Liver (tissue), 9 donors: ENCODE results near the gene ANKRD61. TPM values are rescaled to one million over a fixed set of nuclear protein-coding genes. Genes with fewer than 3 reads are reported as not detected.

Source experiments
- DNase-seq: peaks from one replicate; pipeline ENCODE4 v3.0.0-alpha.2; 2017; ENCODE audit warnings: low spot score
- H3K27ac ChIP-seq, 2 donors: one replicate each; pipeline ENCODE4 v1.7.0; 2013; ENCODE audit warnings: inconsistent platforms in 2 of 2, low read length in 2 of 2, control low read depth in 1 of 2, low read depth in 1 of 2, mild to moderate bottlenecking in 1 of 2
- H3K27me3 ChIP-seq, 4 donors: one replicate each; pipeline versions ENCODE4 v1.6.1 to v1.7.0; 2013; ENCODE audit warnings: low read length in 3 of 4, inconsistent platforms in 1 of 4, mild to moderate bottlenecking in 1 of 4, moderate library complexity in 1 of 4; ENCODE audit not compliant: control insufficient read depth in 4 of 4, insufficient read depth in 4 of 4
- H3K36me3 ChIP-seq, 4 donors: one replicate each; pipeline versions ENCODE4 v1.6.1 to v1.7.0; 2013; ENCODE audit warnings: low read length in 3 of 4, mild to moderate bottlenecking in 3 of 4, low read depth in 1 of 4, moderate library complexity in 1 of 4; ENCODE audit not compliant: control insufficient read depth in 4 of 4, insufficient read depth in 3 of 4
- H3K4me1 ChIP-seq, 4 donors: one replicate each; pipeline versions ENCODE4 v1.6.1 to v1.7.0; 2013; ENCODE audit warnings: low read length in 3 of 4, mild to moderate bottlenecking in 3 of 4, moderate library complexity in 1 of 4; ENCODE audit not compliant: control insufficient read depth in 4 of 4, insufficient read depth in 4 of 4
- H3K4me3 ChIP-seq, 3 donors: one replicate each; pipeline versions ENCODE4 v1.6.1 to v1.7.0; 2013; ENCODE audit warnings: low read length in 3 of 3, control low read depth in 1 of 3, low read depth in 1 of 3, mild to moderate bottlenecking in 1 of 3
- H3K9ac ChIP-seq, 2 donors: one replicate each; pipeline ENCODE4 v1.7.0; 2013; ENCODE audit warnings: low read length in 2 of 2, mild to moderate bottlenecking in 2 of 2, moderate library complexity in 2 of 2, control low read depth in 1 of 2, low read depth in 1 of 2
- H3K9me3 ChIP-seq, 4 donors: one replicate each; pipeline versions ENCODE4 v1.6.1 to v1.7.0; 2013; ENCODE audit warnings: low read length in 3 of 4; ENCODE audit not compliant: control insufficient read depth in 4 of 4
- EGR1 ChIP-seq, 2 donors: IDR thresholded peaks; 2 replicates each; pipeline ENCODE4 v1.6.1; 2016 to 2018; ENCODE audit warnings: antibody characterized with exemption in 2 of 2, low read depth in 2 of 2
- FOXA1 ChIP-seq: IDR thresholded peaks from 2 replicates; pipeline ENCODE4 v1.6.1; 2016; ENCODE audit warnings: antibody characterized with exemption
- FOXA2 ChIP-seq: IDR thresholded peaks from 2 replicates; pipeline ENCODE4 v1.6.1; 2016; ENCODE audit warnings: antibody characterized with exemption
- GABPA ChIP-seq, 2 donors: IDR thresholded peaks in 1 of 2; conservative IDR thresholded peaks in 1 of 2; 2 replicates each; pipeline ENCODE4 v1.6.1; 2016; ENCODE audit warnings: antibody characterized with exemption in 2 of 2, mild to moderate bottlenecking in 1 of 2, moderate library complexity in 1 of 2
- HNF4A ChIP-seq, 2 donors: conservative IDR thresholded peaks; 2 replicates each; pipeline ENCODE4 v1.6.1; 2016; ENCODE audit warnings: antibody characterized with exemption in 2 of 2, mild to moderate bottlenecking in 2 of 2
- HNF4G ChIP-seq: IDR thresholded peaks from 2 replicates; pipeline ENCODE4 v1.6.1; 2016; ENCODE audit warnings: antibody characterized with exemption
- JUND ChIP-seq, 2 donors: IDR thresholded peaks; 2 replicates each; pipeline ENCODE4 v1.6.1; 2016; ENCODE audit warnings: antibody characterized with exemption in 2 of 2
- MAX ChIP-seq: IDR thresholded peaks from 2 replicates; pipeline ENCODE4 v1.6.1; 2016; ENCODE audit warnings: antibody characterized with exemption
- NR2F2 ChIP-seq: IDR thresholded peaks from 2 replicates; pipeline ENCODE4 v1.6.1; 2016; ENCODE audit warnings: antibody characterized with exemption
- RAD21 ChIP-seq, 2 donors: IDR thresholded peaks; 2 replicates each; pipeline ENCODE4 v1.6.1; 2016; ENCODE audit warnings: antibody characterized with exemption in 2 of 2, mild to moderate bottlenecking in 2 of 2
- REST ChIP-seq: IDR thresholded peaks from 2 replicates; pipeline ENCODE4 v1.6.1; 2016; ENCODE audit warnings: antibody characterized with exemption, mild to moderate bottlenecking
- RXRA ChIP-seq, 2 donors: IDR thresholded peaks; 2 replicates each; pipeline ENCODE4 v1.6.1; 2017 to 2018; ENCODE audit warnings: antibody characterized with exemption in 2 of 2, mild to moderate bottlenecking in 1 of 2
- SP1 ChIP-seq: IDR thresholded peaks from 2 replicates; pipeline ENCODE4 v1.6.1; 2018; ENCODE audit warnings: antibody characterized with exemption, mild to moderate bottlenecking
- TAF1 ChIP-seq: conservative IDR thresholded peaks from 2 replicates; pipeline ENCODE4 v1.6.1; 2016; ENCODE audit warnings: antibody characterized with exemption, mild to moderate bottlenecking
- YY1 ChIP-seq: IDR thresholded peaks from 2 replicates; pipeline ENCODE4 v1.6.1; 2016; ENCODE audit warnings: antibody characterized with exemption, mild to moderate bottlenecking
- WGBS: extraction: QIAGEN DNeasy Blood & Tissue Kit; methylation state at CpG from one replicate; pipeline ENCODE4 v1.1.7; 2013; 5-methylcytosine and 5-hydroxymethylcytosine counted together
- polyA plus RNA-seq, 2 donors: library from polyadenylated mRNA; stranded (reverse) in 1 of 2; unstranded in 1 of 2; fragments of 200-250 nt in 1 of 2; fragments of >200 nt in 1 of 2; fragmentation: Nextera tagmentation in 1 of 2; extraction: Ambion mirVana in 1 of 2; gene quantifications; one replicate each; pipeline versions ENCODE4 v1.2.1 to v1.2.3, GENCODE V29; 2013 to 2015
- total RNA-seq, 2 donors: library from RNA; depleted of rRNA; stranded (reverse); fragments of >200 nt; gene quantifications; one replicate each; pipeline ENCODE4 v1.2.3, GENCODE V29; 2014
- TF ChIP-seq, protein P1 (sequence below): IDR thresholded peaks from 2 replicates; pipeline ENCODE4 v1.6.1; 2016; ENCODE audit warnings: antibody characterized with exemption
- TF ChIP-seq, protein P2 (sequence below): fragments of 150-350 bp; IDR thresholded peaks from 2 replicates; pipeline ENCODE4 v1.5.1; 2017; ENCODE audit warnings: improper control_type of control experiment, low read depth, low read length; ENCODE audit not compliant: missing input control
- TF ChIP-seq, protein P3 (sequence below): IDR thresholded peaks from 2 replicates; pipeline ENCODE4 v1.6.1; 2016; ENCODE audit warnings: antibody characterized with exemption
- donor health status: healthy.
- donor health status: healthy.
- donor health status: healthy.
- donor health status: healthy.
- donor health status: healthy.

Gene ANKRD61
- total and polyA plus RNA-seq, 4 donors, result 0.08 to 0.42 TPM; not detected in 2

- H3K9ac ChIP-seq, result no peak overlapping the region
- no peaks in the 10 kb centered on the region for H3K27me3 ChIP-seq
Observed at GRCh38 chr7:6035686-6036085, 4.5 kb downstream of the ANKRD61 start.

More at GRCh38 chr7:6035686-6036085, 4.5 kb downstream of the ANKRD61 start:
- H3K36me3 ChIP-seq, result peaks cover 11 to 63% (median 44%) of the 10 kb centered on the region in 4 donors
- peaks cover 0 to 3% (median 0%) of the 10 kb centered on the region in 4 donors for H3K4me1 ChIP-seq
- 91% methylated on average over 13 of the region's 13 CpGs for WGBS
- no peaks in the 10 kb centered on the region for H3K9me3 ChIP-seq
- H3K4me3 ChIP-seq, result no peak overlapping the region
- no peak for DNase-seq
- H3K27ac ChIP-seq, result no peak overlapping the region
- no peak for TF ChIP-seq NR2F2
- no peak for TF ChIP-seq RAD21 (IDR thresholded peaks at IDR 0.05)
- TF ChIP-seq GABPA (IDR thresholded peaks at IDR 0.05 in 1 of 2, conservative IDR thresholded peaks at IDR 0.05 in 1 of 2), result no peak
- TF ChIP-seq YY1, result no peak
- no peak for TF ChIP-seq JUND (IDR thresholded peaks at IDR 0.05)
- TF ChIP-seq RXRA (IDR thresholded peaks at IDR 0.05), result no peak
- TF ChIP-seq, protein P1, sequence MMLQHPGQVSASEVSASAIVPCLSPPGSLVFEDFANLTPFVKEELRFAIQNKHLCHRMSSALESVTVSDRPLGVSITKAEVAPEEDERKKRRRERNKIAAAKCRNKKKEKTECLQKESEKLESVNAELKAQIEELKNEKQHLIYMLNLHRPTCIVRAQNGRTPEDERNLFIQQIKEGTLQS, result no peak
- no peak for TF ChIP-seq SP1
- no peak for TF ChIP-seq FOXA2
- TF ChIP-seq HNF4A (conservative IDR thresholded peaks at IDR 0.05), result no peak
- TF ChIP-seq, protein P2, sequence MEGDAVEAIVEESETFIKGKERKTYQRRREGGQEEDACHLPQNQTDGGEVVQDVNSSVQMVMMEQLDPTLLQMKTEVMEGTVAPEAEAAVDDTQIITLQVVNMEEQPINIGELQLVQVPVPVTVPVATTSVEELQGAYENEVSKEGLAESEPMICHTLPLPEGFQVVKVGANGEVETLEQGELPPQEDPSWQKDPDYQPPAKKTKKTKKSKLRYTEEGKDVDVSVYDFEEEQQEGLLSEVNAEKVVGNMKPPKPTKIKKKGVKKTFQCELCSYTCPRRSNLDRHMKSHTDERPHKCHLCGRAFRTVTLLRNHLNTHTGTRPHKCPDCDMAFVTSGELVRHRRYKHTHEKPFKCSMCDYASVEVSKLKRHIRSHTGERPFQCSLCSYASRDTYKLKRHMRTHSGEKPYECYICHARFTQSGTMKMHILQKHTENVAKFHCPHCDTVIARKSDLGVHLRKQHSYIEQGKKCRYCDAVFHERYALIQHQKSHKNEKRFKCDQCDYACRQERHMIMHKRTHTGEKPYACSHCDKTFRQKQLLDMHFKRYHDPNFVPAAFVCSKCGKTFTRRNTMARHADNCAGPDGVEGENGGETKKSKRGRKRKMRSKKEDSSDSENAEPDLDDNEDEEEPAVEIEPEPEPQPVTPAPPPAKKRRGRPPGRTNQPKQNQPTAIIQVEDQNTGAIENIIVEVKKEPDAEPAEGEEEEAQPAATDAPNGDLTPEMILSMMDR, result no peak
- TF ChIP-seq FOXA1, result no peak
- TF ChIP-seq REST, result no peak
- TF ChIP-seq, protein P3, sequence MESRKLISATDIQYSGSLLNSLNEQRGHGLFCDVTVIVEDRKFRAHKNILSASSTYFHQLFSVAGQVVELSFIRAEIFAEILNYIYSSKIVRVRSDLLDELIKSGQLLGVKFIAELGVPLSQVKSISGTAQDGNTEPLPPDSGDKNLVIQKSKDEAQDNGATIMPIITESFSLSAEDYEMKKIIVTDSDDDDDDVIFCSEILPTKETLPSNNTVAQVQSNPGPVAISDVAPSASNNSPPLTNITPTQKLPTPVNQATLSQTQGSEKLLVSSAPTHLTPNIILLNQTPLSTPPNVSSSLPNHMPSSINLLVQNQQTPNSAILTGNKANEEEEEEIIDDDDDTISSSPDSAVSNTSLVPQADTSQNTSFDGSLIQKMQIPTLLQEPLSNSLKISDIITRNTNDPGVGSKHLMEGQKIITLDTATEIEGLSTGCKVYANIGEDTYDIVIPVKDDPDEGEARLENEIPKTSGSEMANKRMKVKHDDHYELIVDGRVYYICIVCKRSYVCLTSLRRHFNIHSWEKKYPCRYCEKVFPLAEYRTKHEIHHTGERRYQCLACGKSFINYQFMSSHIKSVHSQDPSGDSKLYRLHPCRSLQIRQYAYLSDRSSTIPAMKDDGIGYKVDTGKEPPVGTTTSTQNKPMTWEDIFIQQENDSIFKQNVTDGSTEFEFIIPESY, result no peak
- no peak for TF ChIP-seq MAX
- TF ChIP-seq HNF4G, result no peak
- TF ChIP-seq TAF1, result no peak
- no peak for TF ChIP-seq EGR1 (IDR thresholded peaks at IDR 0.05; ENCODE audit: low read depth in 2 of 2)
